Ishikawa (cell line): ENCODE measurements around the gene SNX32.

ENCODE experiments used
- EP300 ChIP-seq: IDR thresholded peaks from 2 replicates; pipeline ENCODE4 v1.6.1; 2012; ENCODE audit warnings: borderline replicate concordance
- MAX ChIP-seq: IDR thresholded peaks from 2 replicates; pipeline ENCODE4 v1.6.1; 2012
- TEAD4 ChIP-seq: IDR thresholded peaks from 2 replicates; pipeline ENCODE4 v1.6.1; 2012

- TF ChIP-seq MAX (no peak), TEAD4 (no peak), EP300 (no peak)
Observed at GRCh38 chr11:65865550-65866172, 31.9 kb downstream of the SNX32 start.
